Measurements from ENCODE around the gene ZC3H18.

DNA sequence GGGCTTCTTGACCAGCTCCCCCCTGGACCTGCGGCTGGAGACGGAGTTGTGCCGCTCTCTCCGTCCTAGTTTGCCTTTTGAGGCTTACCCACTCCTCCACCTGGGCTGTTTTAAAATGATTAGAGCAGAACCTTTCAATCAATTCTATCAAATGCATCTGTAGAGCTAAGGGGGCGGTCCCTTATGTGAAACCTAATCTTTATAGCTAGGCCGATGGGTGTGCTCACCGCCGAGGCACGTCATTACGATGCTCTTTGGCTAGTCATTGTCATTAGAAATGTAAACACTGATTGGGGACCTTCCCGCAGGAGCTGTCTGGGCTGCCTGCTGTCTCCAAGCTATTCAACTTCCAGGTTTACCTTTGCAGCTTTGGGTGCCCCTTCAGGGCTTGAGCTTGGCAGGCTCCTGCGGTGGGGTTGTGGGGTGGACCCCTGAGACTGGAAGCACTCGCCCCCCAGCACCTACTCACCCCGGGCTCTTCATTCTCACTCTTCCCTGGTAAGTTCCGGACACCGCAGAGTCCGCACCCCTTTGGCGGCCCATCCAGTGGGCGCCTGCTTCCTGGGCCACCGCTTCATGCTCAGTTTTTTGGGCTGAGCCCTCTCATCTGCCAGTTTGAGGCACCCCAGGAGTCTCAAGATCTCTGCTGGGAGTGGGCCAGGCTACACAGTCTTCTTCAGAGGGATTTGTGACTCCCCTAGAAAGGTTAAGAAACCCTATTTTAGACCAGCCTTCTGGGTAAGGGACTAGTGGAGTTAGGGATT, 47.2 kb downstream of the ZC3H18 start:
- TF ChIP-seq, protein P1, sequence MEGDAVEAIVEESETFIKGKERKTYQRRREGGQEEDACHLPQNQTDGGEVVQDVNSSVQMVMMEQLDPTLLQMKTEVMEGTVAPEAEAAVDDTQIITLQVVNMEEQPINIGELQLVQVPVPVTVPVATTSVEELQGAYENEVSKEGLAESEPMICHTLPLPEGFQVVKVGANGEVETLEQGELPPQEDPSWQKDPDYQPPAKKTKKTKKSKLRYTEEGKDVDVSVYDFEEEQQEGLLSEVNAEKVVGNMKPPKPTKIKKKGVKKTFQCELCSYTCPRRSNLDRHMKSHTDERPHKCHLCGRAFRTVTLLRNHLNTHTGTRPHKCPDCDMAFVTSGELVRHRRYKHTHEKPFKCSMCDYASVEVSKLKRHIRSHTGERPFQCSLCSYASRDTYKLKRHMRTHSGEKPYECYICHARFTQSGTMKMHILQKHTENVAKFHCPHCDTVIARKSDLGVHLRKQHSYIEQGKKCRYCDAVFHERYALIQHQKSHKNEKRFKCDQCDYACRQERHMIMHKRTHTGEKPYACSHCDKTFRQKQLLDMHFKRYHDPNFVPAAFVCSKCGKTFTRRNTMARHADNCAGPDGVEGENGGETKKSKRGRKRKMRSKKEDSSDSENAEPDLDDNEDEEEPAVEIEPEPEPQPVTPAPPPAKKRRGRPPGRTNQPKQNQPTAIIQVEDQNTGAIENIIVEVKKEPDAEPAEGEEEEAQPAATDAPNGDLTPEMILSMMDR (conservative IDR thresholded peaks at IDR 0.05; ENCODE audit: low read depth, low read length) = no peak
- TF ChIP-seq EZH2 (IDR thresholded peaks at IDR 0.05; ENCODE audit: low read length, unreplicated experiment) (no peak), EZH2phosphoT487 (IDR thresholded peaks at IDR 0.05; ENCODE audit: borderline replicate concordance, low read length) (no peak)
